HG02884 (cell line): ENCODE measurements around the gene ALS2CL.

Experiments used
- ATAC-seq: cut with Tn5 transposase; IDR thresholded peaks from one replicate; pipeline ENCODE4 v1.9.1; 2021; ENCODE audit warnings: mild to moderate bottlenecking, moderate library complexity; ENCODE audit not compliant: unreplicated experiment

ALS2CL gene

DNA sequence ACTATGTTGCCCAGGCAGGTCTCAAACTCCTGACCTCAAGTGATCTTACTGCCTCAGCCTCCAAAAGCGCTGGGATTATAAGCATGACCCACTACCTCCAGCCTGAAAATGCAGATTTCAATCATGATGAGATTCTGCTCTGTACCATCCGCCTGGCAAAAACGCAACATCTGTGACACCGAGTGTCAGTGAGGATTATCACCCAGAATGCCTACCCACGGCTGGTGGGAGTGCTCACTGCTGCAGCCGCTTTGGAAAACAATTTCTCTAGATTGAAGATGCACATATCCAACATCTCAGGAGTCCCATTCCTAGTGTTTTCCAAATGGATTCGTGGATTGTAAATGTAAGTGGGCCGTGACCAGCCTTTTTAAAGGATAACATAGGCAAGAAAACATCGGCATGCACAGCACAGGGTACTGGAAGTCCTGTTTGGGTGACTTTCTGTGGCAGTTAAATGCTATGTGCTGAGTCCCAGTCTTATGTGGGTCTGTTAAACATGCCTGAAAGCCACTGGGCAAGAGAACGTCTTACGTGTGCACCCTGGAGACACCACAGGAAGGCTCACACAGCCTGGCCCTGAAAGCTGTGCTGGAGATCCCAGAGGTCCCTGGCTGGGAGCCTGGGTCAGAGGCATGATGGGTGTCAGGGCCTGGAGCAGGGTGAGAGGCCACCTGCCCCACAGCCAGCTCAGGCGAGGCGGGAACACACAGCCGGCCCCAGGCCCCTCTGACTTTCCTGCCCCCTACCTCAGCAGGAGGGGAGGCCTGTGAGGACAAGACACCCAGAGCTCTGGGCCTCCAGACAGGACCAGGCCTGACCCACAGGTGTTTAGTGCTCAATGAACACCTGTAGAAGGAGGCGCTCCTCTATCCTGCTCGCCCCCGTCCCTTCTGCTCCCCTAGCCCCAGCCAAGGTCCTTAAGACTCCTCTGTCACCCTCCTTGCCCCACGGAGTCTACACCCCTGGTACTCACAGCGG lies 23.3 kb upstream of the ALS2CL start:
- no peak for ATAC-seq

GRCh38 chr3:46715507-46716175 lies 22.2 kb upstream of the ALS2CL start:
- no peak for ATAC-seq

GRCh38 chr3:46714728-46715506 lies 21.4 kb upstream of the ALS2CL start:
- ATAC-seq, result no peak

DNA sequence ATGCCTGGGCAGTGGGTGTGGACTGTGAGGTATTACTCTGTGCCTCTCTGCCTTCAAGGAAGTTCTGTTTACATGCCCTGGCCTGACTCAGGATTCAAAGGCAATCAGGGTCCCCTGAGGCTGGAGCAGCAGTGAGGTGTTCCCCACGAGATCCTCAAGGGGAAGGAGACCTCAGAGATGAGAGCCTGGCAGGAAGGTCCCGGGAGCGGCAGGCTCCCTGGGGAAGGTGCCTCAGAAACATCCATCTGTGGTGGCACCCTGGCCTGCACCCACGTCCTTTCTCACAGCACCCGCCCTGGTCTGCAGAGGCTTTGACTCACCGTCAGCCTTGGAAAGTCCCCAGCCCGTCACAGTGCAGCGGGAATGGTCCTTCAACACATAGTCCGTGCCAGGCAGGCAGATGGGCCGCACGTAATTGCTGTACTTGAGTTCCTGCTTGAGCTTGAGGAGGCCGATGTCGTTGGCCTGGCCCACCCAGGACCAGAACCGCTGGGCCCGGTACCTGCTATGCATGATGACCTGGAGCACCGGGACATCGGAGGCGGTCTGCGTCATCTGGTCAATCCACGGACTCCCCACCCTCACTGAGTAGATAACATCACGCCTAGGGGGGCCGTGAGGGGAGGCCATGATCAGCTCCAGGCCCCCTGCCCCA lies 20.5 kb upstream of the ALS2CL start:
- no peak for ATAC-seq

DNA sequence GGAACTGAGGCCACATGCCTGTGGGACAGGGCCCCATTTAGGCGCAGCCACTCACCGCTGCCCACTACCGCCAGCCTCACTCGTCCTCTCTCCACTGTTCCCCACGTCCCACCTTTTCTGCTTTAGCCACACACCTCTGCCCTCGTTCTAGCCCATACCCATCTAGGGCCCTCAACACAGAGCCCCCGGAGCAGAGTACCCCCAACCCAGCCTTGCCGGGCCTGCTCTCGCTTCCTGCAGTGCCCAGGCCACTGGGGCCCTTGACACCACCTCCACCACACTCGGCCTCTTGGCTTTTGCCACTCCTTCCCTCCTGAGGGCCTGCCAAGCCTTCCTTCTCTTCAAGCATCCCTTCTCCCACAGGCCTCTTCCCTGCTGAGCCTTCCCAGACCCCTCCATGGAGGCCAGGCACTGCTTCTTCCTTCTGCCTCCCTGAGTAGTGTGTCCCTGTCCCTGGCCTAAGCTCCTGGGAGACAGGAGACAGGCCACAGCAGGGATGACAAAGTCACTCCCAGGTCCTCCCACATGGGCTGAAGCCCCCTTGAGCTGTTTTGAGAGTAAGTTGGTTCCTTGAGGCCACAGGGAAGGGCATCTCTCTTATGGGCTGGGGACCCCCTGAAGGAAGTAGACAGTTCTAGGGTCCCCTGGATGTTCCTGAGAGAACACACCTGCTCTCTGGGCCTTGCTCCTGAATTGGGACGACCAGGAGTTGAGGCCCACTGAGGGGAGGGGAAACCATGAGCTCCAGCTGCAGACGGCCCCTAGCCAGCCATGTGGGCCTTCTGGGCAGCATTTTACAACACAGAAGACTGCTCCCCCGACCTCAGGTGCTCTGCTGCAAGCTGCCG lies 19.8 kb upstream of the ALS2CL start:
- ATAC-seq, result no peak

- ATAC-seq, result no peak
Measured at GRCh38 chr3:46712191-46713049, 18.9 kb upstream of the ALS2CL start.

GRCh38 chr3:46711760-46712159 lies 18.3 kb upstream of the ALS2CL start:
- no peak for ATAC-seq

DNA sequence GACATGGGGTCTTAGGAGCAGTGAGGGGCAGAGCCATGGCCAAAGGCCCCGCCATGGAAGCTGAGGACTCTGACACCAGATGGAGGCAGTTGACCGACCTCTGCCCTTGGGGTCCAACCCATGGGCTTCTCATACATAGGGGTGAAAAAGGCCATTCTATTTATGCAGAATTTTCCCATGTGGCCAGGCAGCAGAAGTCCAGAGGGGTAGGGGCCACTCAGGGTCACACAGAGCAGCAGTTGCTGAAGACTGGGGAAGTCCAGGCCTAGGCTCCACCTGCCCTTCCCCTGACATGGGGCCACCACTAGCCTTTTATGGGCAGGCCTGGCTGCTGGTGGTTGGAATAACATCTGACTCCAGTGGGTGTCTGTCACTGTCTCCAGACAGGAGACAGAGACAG lies 17.8 kb upstream of the ALS2CL start:
- ATAC-seq, result no peak

GRCh38 chr3:46710671-46711295 lies 17.3 kb upstream of the ALS2CL start:
- ATAC-seq, result no peak

GRCh38 chr3:46710229-46710628 lies 16.8 kb upstream of the ALS2CL start:
- ATAC-seq, result no peak

GRCh38 chr3:46709721-46710120 lies 16.2 kb upstream of the ALS2CL start:
- ATAC-seq, result no peak

- no peak for ATAC-seq
Measured at GRCh38 chr3:46709157-46709654, 15.7 kb upstream of the ALS2CL start.

GRCh38 chr3:46708401-46709156 lies 15.1 kb upstream of the ALS2CL start:
- ATAC-seq, result no peak

GRCh38 chr3:46707601-46708011 lies 14.1 kb upstream of the ALS2CL start:
- no peak for ATAC-seq

GRCh38 chr3:46706771-46707582 lies 13.5 kb upstream of the ALS2CL start:
- ATAC-seq, result no peak

DNA sequence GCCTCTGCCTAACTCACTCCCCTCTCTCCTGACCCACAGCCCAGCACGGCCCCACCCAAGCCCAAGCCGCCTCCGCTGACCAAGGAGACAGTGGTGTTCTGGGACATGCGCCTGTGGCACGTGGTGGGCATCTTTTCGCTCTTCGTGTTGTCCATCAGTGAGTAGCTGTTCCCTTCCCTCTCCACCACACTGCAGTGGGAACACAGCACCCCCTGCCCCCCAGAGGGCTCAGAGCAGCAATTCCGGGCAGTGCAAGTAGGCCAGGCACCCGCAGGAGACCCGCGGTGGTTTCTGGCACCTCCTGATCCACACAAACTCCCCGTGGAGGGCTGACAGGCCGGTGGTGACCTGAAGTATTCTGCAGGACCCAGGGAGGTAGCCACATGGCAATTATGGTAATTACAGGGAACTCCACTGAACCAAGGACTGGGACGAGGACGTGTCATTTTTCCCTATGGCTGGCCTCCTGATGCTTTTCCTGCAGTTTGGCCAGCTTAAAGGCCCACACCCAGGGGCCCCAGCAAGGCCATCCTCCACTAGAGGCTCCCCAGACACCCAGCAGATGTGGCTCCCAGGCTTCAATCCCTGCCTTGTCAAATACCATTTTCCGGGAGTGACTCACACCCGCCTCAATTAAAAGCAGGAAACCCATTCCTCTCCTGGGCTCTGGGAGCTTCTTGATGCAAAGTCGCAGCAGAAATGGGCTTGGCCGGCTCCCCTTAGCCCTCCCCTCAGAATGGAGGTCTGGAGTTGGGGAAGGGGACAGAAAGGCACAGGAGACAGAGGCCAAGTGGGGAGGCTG lies 12.5 kb upstream of the ALS2CL start:
- no peak for ATAC-seq
